ENCODE results near the gene ZNF280A.
"Not testable (repeated sequence)": the region's sequence is repeated elsewhere in the genome, so short reads cannot be mapped to it uniquely, and the experiment has no call there.

Gene ZNF280A

DNA sequence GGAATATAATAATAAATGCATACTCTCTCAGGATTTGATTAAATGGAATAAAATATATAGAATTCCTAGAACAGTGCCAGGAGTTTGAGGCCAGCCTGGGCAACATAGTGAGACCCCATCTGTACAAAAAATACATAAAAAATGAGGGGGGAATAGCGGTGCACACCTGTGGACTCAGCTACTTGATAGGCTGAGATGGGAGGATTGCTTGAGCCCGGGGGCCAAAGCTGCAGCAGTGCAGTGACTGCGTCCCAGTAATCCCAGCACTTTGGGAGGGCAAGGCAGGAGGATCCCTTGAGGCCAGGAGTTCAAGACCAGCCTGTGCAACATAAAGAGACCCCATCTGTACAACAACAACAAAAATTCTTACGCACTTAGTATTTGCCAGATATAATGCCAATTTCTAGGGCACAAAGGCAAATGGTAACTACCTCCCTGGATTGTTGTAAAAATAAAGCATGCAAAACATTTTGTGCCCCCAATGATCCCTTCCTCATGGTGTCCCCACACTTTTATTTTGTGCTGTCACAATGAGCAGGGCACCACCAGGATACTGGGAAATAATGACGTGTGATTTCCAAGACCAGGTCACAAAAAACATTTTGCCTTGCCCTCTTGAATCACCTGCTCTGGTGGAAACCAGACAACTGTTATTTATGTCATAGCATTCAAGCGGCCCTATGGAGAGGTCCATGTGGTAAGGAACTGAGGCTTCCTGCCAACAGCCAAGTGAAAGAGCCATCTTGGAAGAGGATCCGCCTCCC, 18.3 kb upstream of the ZNF280A start:
- no peak for DNase-seq

DNA sequence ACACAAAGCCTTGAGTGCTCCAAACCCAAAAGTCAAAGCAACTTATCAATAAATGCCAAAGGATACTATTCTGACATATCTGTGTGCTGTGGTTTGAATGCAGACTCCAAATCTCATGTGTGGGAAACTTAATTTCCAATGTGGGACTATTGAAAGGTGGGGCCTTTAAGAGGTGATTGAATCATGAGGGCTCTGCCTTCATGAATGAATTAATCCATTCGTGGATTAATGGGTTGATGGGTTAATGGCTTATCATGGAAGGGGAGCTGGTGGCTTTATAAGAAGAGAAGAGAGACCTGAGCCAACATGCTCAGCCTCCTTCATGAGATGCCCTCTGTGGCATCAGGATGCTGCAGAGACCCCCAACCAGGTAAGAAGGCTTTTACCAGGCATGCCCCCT, 16.8 kb upstream of the ZNF280A start:
- no peak for DNase-seq

- DNase-seq = no peak
Observed at GRCh38 chr22:22536515-22536914, 16.4 kb upstream of the ZNF280A start.

GRCh38 chr22:22535662-22536061, 15.6 kb upstream of the ZNF280A start:
- DNase-seq = no peak

- no peak for DNase-seq
Observed at GRCh38 chr22:22534604-22535415, 14.7 kb upstream of the ZNF280A start.

- DNase-seq = no peak
Observed at GRCh38 chr22:22533863-22534262, 13.8 kb upstream of the ZNF280A start.

DNA sequence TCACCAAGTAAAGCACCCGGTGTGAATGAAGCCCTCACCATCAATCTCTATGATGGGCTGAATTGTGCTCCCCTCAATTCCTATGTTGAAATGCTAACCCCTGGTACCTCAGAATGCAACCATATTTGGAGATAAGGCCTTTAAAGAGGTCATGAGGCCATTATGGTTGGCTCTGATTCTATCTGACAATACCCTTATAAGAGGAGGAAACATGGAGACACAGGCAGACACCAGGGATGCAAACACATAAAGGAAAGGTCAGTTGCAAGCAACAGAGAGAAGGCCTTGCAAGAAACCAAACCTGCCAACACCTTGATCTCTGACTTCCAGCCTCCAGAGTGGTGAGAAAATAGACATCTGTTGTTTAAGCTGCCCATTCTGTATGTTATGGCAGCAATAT, 13.3 kb upstream of the ZNF280A start:
- DNase-seq = no peak

GRCh38 chr22:22532547-22533071, 12.5 kb upstream of the ZNF280A start:
- DNase-seq = not testable (repeated sequence)

DNA sequence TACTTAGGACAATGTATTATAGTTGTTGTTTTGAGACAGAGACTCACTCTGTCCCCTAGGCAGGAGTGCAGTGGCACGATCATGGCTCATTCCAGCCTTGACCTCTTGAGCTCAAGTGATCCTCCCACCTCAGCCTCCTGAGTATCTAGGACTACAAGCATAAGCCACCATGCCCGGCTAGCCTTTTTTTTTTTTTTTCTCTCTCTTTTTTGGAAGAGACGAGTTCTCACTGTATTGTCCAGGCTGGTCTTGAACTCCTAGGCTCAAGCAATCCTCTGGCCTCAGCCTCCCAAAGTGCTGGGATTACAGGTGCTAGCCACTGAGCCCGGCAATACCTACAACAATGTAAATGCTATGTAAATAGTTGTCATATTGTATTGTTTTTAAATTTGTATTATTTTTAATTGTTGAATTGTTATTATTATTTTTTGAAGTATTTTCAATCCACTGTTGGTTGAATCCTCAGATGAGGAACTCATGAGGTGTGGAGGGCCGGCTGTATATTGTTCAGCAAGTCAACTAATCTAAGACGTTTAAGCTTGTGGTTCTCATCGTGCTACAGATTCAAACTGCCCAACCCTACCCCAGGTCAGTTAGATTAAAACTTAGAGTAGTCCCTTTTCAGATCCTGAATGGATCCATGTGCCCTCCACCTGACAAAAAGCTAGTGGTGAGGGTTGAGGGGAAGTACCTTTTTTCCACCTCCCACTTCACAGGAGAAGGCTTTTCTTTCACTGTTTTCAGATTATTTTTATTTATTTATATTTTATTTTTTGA, 11.9 kb upstream of the ZNF280A start:
- no peak for DNase-seq

GRCh38 chr22:22528780-22529179, 8.7 kb upstream of the ZNF280A start:
- DNase-seq = no peak

DNA sequence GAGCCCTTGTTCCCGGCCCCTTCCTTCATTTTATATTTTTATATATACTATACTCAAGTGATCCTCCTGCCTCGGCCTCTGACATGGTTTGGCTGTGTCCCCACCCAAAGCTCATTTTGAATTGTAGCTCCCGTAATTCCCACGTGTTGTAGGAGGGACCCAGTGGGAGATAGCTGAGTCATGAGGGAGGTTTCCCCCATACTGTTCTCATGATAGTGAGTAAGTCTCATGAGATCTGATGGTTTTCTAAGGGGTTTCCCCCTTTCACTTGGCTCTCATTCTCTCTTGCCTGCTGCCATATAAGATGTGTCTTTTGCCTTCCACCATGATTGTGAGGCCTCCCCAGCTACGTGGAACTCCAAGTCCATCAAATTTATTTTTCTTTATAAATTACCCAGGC, 7.2 kb upstream of the ZNF280A start:
- no peak for DNase-seq

- DNase-seq = no peak
Observed at GRCh38 chr22:22526125-22526912, 6.2 kb upstream of the ZNF280A start.

DNA sequence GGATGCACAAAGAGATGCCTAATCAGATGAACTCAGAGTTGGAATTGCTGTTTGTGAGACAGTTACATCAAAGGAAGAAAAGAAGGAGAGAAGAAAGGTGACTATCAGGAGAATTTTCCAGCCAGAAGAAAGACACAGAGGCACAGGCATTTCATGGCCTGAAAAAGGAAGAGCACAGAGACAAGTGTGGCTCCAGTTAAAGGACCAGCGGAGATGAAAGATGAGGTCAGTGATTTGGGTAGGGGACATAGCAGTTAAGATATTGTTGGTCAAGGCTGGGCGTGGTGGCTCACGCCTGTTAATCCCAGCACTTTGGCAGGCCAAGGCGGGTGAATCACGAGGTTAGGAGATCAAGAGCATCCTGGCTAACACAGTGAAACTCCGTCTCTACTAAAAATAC, 3.4 kb upstream of the ZNF280A start:
- DNase-seq = no peak

DNA sequence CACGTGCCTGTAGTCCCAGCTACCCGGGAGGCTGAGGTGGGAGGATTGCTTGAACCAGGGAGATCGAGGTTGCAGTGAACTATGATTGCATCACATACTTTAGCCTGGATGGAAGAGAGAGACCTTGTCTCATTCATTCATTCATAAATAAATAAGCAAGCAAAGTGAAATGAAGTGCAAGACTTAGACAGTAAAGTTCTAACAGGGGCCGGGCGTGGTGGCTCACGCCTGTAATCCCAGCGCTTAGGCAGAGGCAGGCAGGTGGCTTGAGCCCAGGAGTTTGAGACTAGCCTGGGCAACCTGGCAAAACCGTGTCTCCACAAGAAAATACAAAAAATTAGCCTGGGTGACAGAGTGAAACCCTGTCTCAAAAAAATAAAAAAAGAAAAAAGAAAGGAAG, 1.6 kb upstream of the ZNF280A start:
- no peak for DNase-seq

DNA sequence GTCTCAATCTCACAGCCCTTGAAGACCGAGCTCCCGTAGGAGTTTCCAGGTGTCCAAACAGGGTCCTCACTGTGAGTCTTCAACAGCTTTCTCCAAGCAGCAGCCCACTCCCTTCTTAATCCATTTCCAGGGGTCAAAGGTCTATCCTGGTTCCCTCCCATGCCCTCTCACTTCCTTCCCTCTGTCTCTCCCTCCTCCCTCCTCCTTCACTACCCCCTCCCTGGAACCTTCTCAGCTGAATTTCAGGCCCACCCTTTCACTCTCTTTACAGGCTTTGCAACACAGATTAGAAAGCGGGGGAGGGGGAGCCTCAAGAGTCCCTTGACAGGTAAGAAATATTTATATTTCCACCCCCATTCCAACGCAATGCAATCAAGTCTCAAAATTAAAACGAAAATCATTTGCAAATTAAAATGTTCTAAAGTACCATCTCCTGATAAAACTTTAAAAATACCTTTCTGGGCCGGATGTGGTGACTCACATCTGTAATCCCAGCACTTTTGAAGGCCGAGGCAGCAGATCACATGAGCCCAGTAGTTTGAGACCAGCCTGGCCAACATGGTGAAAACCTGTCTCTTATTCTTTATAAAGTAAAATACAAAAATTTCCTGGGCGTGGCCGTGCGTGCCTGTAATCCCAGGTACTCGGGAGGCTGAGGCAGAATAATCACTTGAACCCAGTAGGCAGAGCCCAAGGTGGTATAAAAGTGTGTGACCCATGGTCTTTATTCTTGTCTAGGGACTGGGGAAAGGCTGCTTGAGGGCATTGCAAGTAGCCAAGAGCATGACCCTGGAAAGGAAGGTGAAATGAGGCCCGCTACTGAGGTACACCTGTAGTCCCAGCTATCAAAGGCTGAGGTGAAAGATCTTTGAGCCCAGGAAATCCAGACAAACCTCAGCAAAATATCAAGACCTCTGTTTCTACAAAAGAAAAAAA, 865 bp upstream of the ZNF280A start:
- DNase-seq = no peak

GRCh38 chr22:22519591-22519990, 479 bp downstream of the ZNF280A start:
- no peak for DNase-seq

DNA sequence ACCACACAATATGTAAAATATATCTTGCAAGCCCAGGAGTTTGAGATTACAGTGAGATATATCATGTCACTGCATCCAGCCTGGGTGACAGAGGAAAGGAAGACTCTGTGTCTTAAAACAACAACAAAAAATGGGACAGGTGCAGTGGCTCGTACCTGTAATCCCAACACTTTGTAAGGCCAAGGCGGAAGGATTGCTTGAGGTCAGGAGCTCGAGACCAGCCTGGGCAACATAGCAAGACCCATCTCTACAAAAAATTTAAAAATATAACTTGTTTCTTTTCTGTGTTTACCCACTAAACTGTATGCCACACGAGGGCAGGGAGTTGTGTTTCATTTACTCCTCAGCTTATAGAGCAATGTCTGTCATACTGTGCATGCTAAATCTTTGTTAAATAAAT, 3.1 kb downstream of the ZNF280A start:
- DNase-seq = no peak

GRCh38 chr22:22515890-22516289, 4.2 kb downstream of the ZNF280A start:
- DNase-seq = no peak

GRCh38 chr22:22514431-22514830, 5.6 kb downstream of the ZNF280A start:
- not testable (repeated sequence) for DNase-seq

DNA sequence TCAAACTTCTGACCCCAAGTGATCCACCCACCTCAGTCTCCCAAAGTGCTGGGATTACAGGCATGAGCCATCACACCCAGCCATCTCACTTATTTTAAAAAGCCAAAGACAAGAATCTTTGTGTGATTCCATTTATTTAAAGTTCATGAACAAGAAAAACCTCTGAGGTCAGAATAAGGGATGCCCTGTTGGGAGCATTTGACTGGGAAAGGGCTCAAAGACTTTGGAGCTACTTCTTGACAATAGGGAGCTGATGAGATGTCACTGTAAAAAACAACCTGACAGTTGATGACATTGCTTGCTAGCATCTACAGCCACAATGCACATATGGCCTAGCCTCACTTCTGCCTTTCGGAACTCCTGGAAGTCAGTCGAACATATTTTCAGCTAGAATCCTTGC, 6.5 kb downstream of the ZNF280A start:
- no peak for DNase-seq

DNA sequence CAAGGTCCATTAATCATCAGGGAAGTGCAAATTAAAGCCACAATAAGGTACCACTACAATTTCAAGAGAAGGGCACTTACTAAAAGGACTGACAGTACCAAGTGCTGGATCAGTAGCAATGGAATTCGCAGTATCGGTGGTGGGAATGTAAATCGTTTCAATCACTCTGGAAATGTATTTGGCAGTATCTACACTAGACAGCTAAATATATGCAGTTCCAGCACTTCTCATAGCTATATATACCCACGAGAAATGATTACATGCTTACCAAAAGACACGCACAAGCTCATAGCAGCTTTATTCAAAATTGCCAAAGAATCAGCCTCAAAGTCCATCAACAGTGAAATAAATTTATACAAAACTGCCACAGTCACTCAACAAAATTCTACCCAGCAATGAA, 7.1 kb downstream of the ZNF280A start:
- no peak for DNase-seq
